Fibroblast of lung (primary cell): ENCODE data around the gene PRSS53. TPM values are rescaled to one million over a fixed set of nuclear protein-coding genes. Genes with fewer than 3 reads are reported as not detected.
A peak's percentile ranks its signal among the peaks of the same experiment; 100 is the strongest.

ENCODE experiments used
- DNase-seq, 2 donors: peaks; one replicate each; pipeline versions ENCODE4 v3.0.0 to v3.0.0-alpha.2; 2010; ENCODE audit warnings: low read depth in 2 of 2
- H2AFZ ChIP-seq: 2 replicates; pipeline ENCODE4 v1.5.1; 2012; ENCODE audit warnings: low read length, control low read depth, inconsistent platforms
- H3K27ac ChIP-seq: 2 replicates; pipeline ENCODE4 v1.5.1; 2011; ENCODE audit warnings: low read length, control low read depth; ENCODE audit not compliant: insufficient read depth
- H3K27me3 ChIP-seq: 2 replicates; pipeline ENCODE4 v1.5.1; 2011; ENCODE audit warnings: mild to moderate bottlenecking, low read length; ENCODE audit not compliant: control insufficient read depth, insufficient read depth
- H3K36me3 ChIP-seq: 2 replicates; pipeline ENCODE4 v1.5.1; 2011; ENCODE audit warnings: low read length; ENCODE audit not compliant: control insufficient read depth, insufficient read depth
- H3K4me1 ChIP-seq: 2 replicates; pipeline ENCODE4 v1.5.1; 2011; ENCODE audit warnings: low read length; ENCODE audit not compliant: control insufficient read depth, insufficient read depth; ENCODE audit errors: extremely low read depth
- H3K4me2 ChIP-seq: 2 replicates; pipeline ENCODE4 v1.5.1; 2011; ENCODE audit warnings: low read length, control low read depth; ENCODE audit not compliant: insufficient read depth; ENCODE audit errors: extremely low read depth
- H3K4me3 ChIP-seq, 4 experiments: fragments of 200-600 bp in 1 of 4; sonication (generic) in 1 of 4; replicated peaks in 1 of 4; 2 replicates each; pipeline ENCODE4 v1.5.1; 2011 to 2016; ENCODE audit warnings: low read length in 4 of 4, low read depth in 3 of 4, mild to moderate bottlenecking in 3 of 4, control low read depth in 2 of 4, inconsistent platforms in 1 of 4, mixed read lengths in 1 of 4; ENCODE audit not compliant: insufficient read depth in 1 of 4; ENCODE audit errors: control extremely low read depth in 1 of 4
- H3K79me2 ChIP-seq: 2 replicates; pipeline ENCODE4 v1.5.1; 2012; ENCODE audit warnings: mild to moderate bottlenecking, low read length, inconsistent platforms; ENCODE audit not compliant: control insufficient read depth, insufficient read depth
- H3K9ac ChIP-seq: 2 replicates; pipeline ENCODE4 v1.5.1; 2011; ENCODE audit warnings: mild to moderate bottlenecking, low read length, control low read depth; ENCODE audit not compliant: insufficient read depth
- H3K9me3 ChIP-seq: 2 replicates; pipeline ENCODE4 v1.5.1; 2012; ENCODE audit warnings: low read depth, low read length; ENCODE audit not compliant: control insufficient read depth, insufficient read depth
- H4K20me1 ChIP-seq: 2 replicates; pipeline ENCODE4 v1.5.1; 2011; ENCODE audit warnings: low read length; ENCODE audit not compliant: control insufficient read depth, insufficient read depth; ENCODE audit errors: extremely low read depth
- EZH2 ChIP-seq: IDR thresholded peaks from 2 replicates; pipeline ENCODE4 v1.5.1; 2012; ENCODE audit warnings: low read length, control low read depth, mild to moderate bottlenecking; ENCODE audit errors: missing control alignments
- polyA plus RNA-seq, 2 donors: library from polyadenylated mRNA; depleted of rRNA in 1 of 2; stranded (reverse) in 1 of 2; unstranded in 1 of 2; fragments of >200 nt; gene quantifications; 2 replicates each; pipeline ENCODE4 v1.2.1, GENCODE V29; 2011 to 2012; ENCODE audit warnings: missing spikeins in 1 of 2
- total RNA-seq: library from RNA; depleted of rRNA; stranded (reverse); fragments of >200 nt; gene quantifications from 2 replicates; pipeline ENCODE4 v1.2.1, GENCODE V29; 2014
- TF ChIP-seq, protein P1 (sequence below), 2 donors: IDR thresholded peaks in 1 of 2; conservative IDR thresholded peaks in 1 of 2; 1 replicate in 1 of 2; 2 replicates in 1 of 2; pipeline ENCODE4 v1.5.1; 2011 to 2012; ENCODE audit warnings: low read length in 2 of 2, control low read depth in 1 of 2, inconsistent platforms in 1 of 2, low read depth in 1 of 2, mild to moderate bottlenecking in 1 of 2

PRSS53 gene
- total and polyA plus RNA-seq, 2 donors (not counting 1 experiment from before 2014, with no cell fraction given): 0.78 to 1.7 TPM

DNA sequence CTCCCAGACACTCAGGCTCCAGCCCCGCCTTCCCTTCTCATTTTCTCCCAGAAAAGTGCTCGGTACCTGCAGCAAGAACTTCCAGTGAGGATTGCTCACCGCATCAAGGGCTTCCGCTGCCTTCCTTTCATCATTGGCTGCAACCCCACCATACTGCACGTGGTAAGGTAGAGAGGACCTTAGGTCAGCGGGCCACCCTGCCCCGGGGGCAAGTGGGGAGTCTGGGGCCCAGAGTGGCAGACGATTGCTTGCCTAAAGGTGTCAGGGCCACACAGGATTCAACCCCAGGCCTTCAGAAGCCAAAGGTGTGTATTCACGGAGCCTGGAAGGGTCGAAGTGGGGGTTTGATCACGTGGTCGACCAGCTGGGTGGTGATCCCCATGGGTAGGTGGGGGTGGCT is 20.9 kb upstream of the PRSS53 start:
- H3K9ac ChIP-seq: no peak overlapping the region
- peaks cover 3% of the 10 kb centered on the region for H3K4me1 ChIP-seq
- no peaks in the 10 kb centered on the region for H3K27me3 ChIP-seq
- H3K4me3 ChIP-seq: peak overlapping the region in 1 of 4 experiments; percentile 95
- no peak for DNase-seq
- peaks cover 19% of the 10 kb centered on the region for H3K36me3 ChIP-seq
- H3K9me3 ChIP-seq: no peaks in the 10 kb centered on the region
- H3K79me2 ChIP-seq: peaks cover 9% of the 10 kb centered on the region
- no peaks in the 10 kb centered on the region for H4K20me1 ChIP-seq
- TF ChIP-seq, protein P1, sequence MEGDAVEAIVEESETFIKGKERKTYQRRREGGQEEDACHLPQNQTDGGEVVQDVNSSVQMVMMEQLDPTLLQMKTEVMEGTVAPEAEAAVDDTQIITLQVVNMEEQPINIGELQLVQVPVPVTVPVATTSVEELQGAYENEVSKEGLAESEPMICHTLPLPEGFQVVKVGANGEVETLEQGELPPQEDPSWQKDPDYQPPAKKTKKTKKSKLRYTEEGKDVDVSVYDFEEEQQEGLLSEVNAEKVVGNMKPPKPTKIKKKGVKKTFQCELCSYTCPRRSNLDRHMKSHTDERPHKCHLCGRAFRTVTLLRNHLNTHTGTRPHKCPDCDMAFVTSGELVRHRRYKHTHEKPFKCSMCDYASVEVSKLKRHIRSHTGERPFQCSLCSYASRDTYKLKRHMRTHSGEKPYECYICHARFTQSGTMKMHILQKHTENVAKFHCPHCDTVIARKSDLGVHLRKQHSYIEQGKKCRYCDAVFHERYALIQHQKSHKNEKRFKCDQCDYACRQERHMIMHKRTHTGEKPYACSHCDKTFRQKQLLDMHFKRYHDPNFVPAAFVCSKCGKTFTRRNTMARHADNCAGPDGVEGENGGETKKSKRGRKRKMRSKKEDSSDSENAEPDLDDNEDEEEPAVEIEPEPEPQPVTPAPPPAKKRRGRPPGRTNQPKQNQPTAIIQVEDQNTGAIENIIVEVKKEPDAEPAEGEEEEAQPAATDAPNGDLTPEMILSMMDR (conservative IDR thresholded peaks at IDR 0.05 in 1 of 2, IDR thresholded peaks at IDR 0.05 in 1 of 2; ENCODE audit: low read depth in 1 of 2, low read length in 2 of 2): no peak
- no peak for TF ChIP-seq EZH2
- H3K4me2 ChIP-seq: peak overlapping the region; percentile 83
- H3K27ac ChIP-seq: no peak overlapping the region
- no peak overlapping the region for H2AFZ ChIP-seq

DNA sequence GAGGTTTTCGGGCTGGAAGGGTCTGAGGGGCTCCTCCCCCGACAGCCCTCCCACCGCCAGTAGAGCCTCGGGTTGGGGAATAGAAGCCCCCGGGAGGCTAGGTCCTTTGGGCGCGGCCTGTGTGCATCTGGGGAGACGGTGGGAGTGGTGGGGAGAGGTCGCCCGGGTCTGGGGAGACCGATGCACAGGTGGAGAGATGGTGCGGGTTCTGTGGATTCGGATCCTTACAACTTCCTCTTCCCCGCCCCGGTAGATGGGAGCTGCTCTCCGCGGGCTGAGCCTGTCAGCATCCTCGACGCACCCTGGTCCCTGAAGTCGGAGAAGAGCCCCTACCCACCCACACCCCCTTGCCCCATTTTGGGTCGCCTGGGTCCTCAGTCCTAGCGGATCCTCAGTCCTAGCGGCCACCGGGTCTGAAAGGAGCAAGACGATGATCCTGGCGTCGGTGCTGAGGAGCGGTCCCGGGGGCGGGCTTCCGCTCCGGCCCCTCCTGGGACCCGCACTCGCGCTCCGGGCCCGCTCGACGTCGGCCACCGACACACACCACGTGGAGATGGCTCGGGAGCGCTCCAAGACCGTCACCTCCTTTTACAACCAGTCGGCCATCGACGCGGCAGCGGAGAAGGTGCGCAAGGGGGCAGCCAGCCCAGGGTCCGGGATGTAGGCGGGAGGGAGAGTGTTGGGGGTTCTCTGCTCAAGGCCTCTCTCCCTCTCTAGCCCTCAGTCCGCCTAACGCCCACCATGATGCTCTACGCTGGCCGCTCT is 20.2 kb upstream of the PRSS53 start:
- TF ChIP-seq EZH2: no peak
- TF ChIP-seq, protein P1 (conservative IDR thresholded peaks at IDR 0.05 in 1 of 2, IDR thresholded peaks at IDR 0.05 in 1 of 2; ENCODE audit: low read depth in 1 of 2, low read length in 2 of 2): no peak
- Histone ChIP-seq H4K20me1 (no peaks in the 10 kb centered on the region), H3K9ac (peak overlapping the region; percentile 95), H3K36me3 (peaks cover 19% of the 10 kb centered on the region), H3K4me2 (peak overlapping the region; percentile 83), H3K9me3 (no peaks in the 10 kb centered on the region), H3K4me3 (peak overlapping the region; percentile 60 to 95 (median 89)), H3K27me3 (no peaks in the 10 kb centered on the region), H3K4me1 (peaks cover 3% of the 10 kb centered on the region), H3K79me2 (peaks cover 9% of the 10 kb centered on the region), H2AFZ (no peak overlapping the region), H3K27ac (peak overlapping the region; percentile 82)
- DNase-seq: no peak

- DNase-seq: peak; percentile 60 to 63
Measured at GRCh38 chr16:31108035-31108793, 19.5 kb upstream of the PRSS53 start, which contains the start of gene BCKDK. TSS of gene BCKDK (plus strand) at chr16:31108386. CDS start at chr16:31109224, 838 bp downstream.

More at GRCh38 chr16:31108035-31108793, 19.5 kb upstream of the PRSS53 start, which contains the start of gene BCKDK:
- Histone ChIP-seq H3K9me3 (no peaks in the 10 kb centered on the region), H4K20me1 (no peaks in the 10 kb centered on the region), H3K36me3 (peaks cover 19% of the 10 kb centered on the region), H3K4me1 (peaks cover 3% of the 10 kb centered on the region), H3K27me3 (no peaks in the 10 kb centered on the region), H3K27ac (peak within 1 kb of the TSS; percentile 82), H3K79me2 (peaks cover 9% of the 10 kb centered on the region), H3K9ac (peak within 1 kb of the TSS; percentile 95), H3K4me2 (peak within 1 kb of the TSS; percentile 83), H3K4me3 (peak within 1 kb of the TSS; percentile 60 to 95 (median 89)), H2AFZ (peak within 1 kb of the TSS; percentile 91)
- no peak for TF ChIP-seq EZH2
- TF ChIP-seq, protein P1 (conservative IDR thresholded peaks at IDR 0.05 in 1 of 2, IDR thresholded peaks at IDR 0.05 in 1 of 2; ENCODE audit: low read depth in 1 of 2, low read length in 2 of 2): no peak
